T47D (cell line): ENCODE measurements around the gene NUAK1.

Source experiments
- DNase-seq, 2 experiments: peaks; one replicate each; pipeline versions ENCODE4 v3.0.0 to v3.0.0-alpha.2; 2011 to 2012; ENCODE audit warnings: low read depth in 1 of 2, low spot score in 1 of 2
- JUND ChIP-seq: IDR thresholded peaks from 2 replicates; pipeline ENCODE4 v1.6.1; 2012; ENCODE audit warnings: low read depth
- in situ Hi-C: cut with HindIII; loops from 2 replicates; pipeline ENCODE4 v1.10.0; 2016; ENCODE audit warnings: low sequenced_read_pairs, low pct_unique_long_range_greater_than_20kb

Gene NUAK1

DNA sequence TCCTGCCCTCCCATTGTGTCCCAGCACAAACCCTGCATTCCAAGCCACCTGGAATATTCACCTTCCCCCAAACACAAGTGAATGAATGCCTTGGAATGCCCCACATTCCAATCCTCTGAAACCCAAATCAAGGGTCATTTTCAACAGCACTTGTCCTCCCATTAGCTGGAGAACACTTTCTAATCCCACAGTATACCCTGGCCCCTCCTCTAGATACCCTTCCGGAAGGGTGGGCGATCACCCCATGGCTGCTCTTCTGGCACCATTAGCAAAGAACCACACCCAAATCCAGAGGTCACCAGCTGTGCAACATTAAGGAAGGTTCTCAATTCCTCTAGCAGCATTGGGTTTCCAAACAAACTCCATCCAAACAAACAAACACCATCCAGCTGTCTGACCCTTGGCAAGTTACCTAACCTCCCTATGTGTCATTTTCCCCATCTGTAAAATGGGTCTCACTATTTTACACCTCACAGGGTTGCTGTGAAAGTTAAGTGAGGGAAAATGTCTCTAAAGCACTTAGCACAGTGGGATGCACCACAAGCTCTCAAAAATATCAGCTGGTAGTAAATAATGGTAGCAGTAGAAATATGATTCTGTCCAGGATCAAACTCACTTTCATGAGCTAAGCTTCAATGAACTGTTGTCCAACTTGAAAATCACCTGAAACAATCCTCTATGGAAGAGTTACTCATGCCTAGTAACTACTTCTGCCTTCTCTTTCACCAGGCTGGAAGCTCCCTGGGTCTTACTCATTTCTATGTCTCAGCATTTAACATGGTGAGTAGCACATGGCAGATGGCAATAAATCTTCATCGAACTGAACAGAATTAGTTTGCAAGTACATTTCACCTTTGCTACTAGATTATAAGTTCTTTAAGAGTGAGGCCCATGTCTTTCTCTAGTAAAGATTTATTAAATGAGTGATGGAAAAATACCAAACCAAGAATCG lies 5.3 kb downstream of the NUAK1 start:
- in situ Hi-C loops: no loop called here
- no peak for DNase-seq

GRCh38 chr12:106132175-106133135 lies 6.3 kb downstream of the NUAK1 start:
- no peak for TF ChIP-seq JUND
- DNase-seq: no peak
- in situ Hi-C loops: no loop called here

More for the DNA sequence above, 5.3 kb downstream of the NUAK1 start:
- no peak for TF ChIP-seq JUND

DNA sequence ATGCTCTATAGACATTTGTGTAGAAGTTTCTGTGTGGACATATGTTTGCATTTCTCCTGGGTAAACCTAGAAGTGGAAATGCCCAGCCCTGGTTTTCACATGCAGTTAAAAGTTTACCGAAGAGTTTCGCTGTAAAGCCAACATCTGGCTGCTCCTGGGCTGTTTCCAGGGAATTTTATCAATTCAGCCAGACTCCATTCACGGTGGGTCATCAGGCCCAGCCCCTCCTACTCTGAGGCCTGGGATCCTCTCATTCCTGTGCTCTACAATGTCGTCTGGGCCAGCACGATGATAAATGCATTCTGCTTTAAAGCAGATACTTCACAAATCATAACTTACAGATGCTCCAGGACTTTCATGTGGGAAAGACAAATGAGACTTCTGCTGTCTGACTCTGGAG lies 7.1 kb downstream of the NUAK1 start:
- in situ Hi-C loops: no loop called here
- no peak for DNase-seq
- no peak for TF ChIP-seq JUND

DNA sequence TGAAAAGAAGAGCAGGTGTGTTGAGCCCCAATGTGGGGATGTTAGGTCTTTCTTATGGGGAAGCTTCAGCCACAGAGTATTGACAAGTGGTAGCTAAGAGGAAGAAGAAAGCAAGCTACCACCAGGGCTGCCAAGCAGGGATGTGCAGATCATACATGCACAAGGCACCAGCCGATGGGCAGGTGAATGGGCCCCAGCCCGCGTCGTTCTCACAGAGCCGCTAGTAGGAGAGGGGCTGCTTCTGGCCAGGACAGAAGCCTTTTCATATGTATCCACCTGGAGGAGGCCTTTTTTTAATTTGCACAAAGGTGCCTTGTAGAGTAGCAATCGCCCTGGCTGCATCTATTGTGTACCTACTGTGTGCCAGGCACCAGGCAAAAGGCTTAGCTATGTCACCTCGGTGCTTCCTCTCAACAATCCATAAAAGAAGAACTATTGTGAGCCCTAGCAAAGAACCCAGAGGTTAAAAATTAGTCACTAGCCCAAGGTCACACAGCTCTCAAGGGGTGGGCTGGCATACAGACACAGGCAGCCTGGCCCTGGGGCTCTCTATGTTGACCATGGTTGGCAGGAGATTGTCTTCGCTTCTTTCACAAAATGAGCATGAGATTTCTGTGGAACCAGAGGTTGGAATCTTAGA lies 8.2 kb downstream of the NUAK1 start:
- TF ChIP-seq JUND: no peak
- in situ Hi-C loops: no loop called here

DNA sequence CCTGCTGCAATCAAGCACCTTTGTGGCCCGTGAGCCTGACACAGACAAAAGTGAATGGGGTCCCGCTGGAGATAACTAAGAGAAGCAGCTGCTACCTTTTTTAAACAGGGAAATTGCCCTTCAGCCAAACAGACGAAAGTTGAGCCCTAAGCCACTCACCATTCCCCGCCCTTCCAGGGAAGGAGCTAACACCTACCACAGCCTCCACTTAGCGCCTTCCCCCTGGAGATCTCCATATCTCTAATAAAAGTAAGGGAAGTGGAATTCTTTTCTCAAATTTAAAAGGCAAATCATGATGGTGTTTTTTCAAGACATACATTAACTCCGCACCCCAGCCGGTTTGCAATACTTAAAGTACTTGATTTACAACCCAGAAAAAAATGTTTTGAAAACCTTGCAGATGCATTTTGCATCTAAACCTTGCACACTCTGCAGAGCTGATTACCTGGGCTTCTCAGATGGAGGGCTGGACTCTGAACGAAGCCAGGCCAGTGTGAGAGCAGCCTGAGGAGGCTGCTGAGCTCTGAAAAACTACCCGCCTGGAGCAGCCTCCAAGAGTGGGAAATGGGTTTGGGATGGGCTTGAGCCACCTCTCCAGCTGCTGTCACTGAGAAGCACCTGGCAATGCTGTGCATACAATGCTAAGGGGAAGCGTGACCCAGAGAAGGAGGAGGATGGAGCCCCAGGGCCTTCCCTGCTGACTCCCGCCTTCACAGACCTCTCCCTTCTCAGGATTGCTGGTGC lies 10.0 kb downstream of the NUAK1 start:
- no peak for TF ChIP-seq JUND
- in situ Hi-C loops: no loop called here
- no peak for DNase-seq

More for the DNA sequence above, 8.2 kb downstream of the NUAK1 start:
- DNase-seq: no peak

DNA sequence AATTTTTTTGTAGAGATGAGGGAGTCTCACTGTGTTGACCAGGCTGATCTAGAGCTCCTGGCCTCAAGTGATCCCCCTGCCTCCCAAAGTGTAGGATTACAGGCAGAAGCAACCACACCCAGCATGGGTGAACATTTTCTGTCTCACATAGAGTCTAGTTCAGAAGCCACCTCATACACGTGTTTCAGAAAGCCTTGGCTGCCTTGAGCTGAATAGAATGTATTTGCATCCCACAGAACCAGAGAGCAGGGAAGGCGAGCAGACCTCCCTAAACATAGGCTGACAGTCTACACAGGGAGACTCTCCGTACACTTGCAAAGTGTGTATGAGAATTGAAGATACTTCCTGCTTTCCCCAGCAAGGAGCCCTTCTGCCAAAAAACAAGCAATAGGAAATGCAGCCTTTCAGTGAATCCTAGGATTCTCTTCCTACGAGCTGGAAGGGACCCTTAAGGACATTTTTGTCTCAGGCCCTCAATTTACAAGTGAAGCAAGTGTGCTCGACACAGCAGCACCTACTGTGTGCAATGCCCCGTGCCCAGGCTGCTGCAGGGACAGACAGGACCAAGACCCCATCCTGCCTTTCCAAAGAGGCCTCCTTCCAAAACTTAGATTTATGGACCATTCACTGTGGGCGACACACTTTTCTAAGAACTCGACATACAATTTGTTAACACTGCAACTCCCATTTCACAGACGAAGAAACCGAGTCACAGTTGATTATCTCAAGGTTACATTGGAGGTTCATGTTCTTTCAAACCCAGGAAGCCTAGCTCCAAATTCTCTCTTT lies 11.2 kb downstream of the NUAK1 start:
- no peak for DNase-seq
- TF ChIP-seq JUND: no peak
- in situ Hi-C loops: no loop called here

GRCh38 chr12:106126441-106127337 lies 12.1 kb downstream of the NUAK1 start:
- in situ Hi-C loops: no loop called here
- peak in 1 of 2 experiments; percentile 29 for DNase-seq
- TF ChIP-seq JUND: no peak

GRCh38 chr12:106125351-106126095 lies 13.2 kb downstream of the NUAK1 start:
- no peak for DNase-seq
- no peak for TF ChIP-seq JUND
- in situ Hi-C loops: no loop called here

- no peak for DNase-seq
- in situ Hi-C loops: no loop called here
- TF ChIP-seq JUND: no peak
Measured at GRCh38 chr12:106123551-106124081, 15.1 kb downstream of the NUAK1 start.
